Neural crest cell (in vitro differentiated cells): Measurements from ENCODE around the gene POMGNT2. TPM values are rescaled to one million over a fixed set of nuclear protein-coding genes. Genes with fewer than 3 reads are reported as not detected.

Experiments
- DNase-seq: peaks from one replicate; pipeline ENCODE4 v3.0.0; 2021; ENCODE audit warnings: low read depth, mixed read lengths, low spot score
- H3K27ac Mint-ChIP-seq: one replicate; pipeline ENCODE4 v1.8.0; 2021; ENCODE audit warnings: mild to moderate bottlenecking, mixed read lengths; ENCODE audit not compliant: unreplicated experiment
- H3K27me3 Mint-ChIP-seq: 2 replicates; pipeline ENCODE4 v1.8.0; 2021; ENCODE audit warnings: low read depth, mild to moderate bottlenecking, mixed read lengths
- H3K36me3 Mint-ChIP-seq: 2 replicates; pipeline ENCODE4 v1.8.0; 2021; ENCODE audit warnings: low read depth, mild to moderate bottlenecking, mixed read lengths
- H3K4me1 Mint-ChIP-seq: 2 replicates; pipeline ENCODE4 v1.8.0; 2021; ENCODE audit warnings: mixed read lengths
- H3K4me3 Mint-ChIP-seq: one replicate; pipeline ENCODE4 v1.8.0; 2021; ENCODE audit warnings: mild to moderate bottlenecking, mixed read lengths
- H3K9me3 Mint-ChIP-seq: 2 replicates; pipeline ENCODE4 v1.8.0; 2021; ENCODE audit warnings: mixed read lengths
- total RNA-seq: library from RNA; stranded (reverse); gene quantifications from 2 replicates; pipeline ENCODE4 v1.2.1, GENCODE V29; 2021
- TF ChIP-seq, protein P1 (sequence below): fragments of 200-600 bp; sonication (generic); conservative IDR thresholded peaks from 2 replicates; pipeline ENCODE4 v1.5.0; 2021; ENCODE audit warnings: antibody characterized with exemption, mild to moderate bottlenecking

POMGNT2 gene
- total RNA-seq, 1 donor from 2014 or later = 20.4 TPM

DNA sequence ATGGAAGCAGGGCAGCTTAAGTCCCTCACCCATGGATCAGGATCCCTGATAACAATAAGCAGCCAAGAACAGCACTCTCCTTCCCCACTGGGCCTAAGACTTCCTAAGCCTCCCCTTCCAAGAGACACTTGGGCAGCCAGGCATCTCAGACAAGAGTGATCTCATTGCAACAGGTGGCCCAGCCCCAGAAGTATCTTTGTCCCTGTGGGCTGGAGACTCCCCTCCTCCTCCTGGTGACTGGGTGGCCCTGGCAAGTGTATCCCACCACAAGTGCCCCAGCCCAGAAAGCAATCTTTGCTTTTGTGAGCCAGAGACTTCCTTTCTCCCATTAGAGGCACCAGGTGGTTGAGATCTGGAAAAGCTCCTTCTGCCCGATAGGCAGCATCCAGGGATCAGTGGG, 40.7 kb upstream of the POMGNT2 start:
- Mint-ChIP-seq H3K27ac (no peak overlapping the region), H3K4me3 (no peak overlapping the region), H3K27me3 (no peaks in the 10 kb centered on the region), H3K9me3 (peaks cover 4% of the 10 kb centered on the region), H3K36me3 (no peaks in the 10 kb centered on the region), H3K4me1 (peaks cover 8% of the 10 kb centered on the region)
- DNase-seq = no peak
- TF ChIP-seq, protein P1, sequence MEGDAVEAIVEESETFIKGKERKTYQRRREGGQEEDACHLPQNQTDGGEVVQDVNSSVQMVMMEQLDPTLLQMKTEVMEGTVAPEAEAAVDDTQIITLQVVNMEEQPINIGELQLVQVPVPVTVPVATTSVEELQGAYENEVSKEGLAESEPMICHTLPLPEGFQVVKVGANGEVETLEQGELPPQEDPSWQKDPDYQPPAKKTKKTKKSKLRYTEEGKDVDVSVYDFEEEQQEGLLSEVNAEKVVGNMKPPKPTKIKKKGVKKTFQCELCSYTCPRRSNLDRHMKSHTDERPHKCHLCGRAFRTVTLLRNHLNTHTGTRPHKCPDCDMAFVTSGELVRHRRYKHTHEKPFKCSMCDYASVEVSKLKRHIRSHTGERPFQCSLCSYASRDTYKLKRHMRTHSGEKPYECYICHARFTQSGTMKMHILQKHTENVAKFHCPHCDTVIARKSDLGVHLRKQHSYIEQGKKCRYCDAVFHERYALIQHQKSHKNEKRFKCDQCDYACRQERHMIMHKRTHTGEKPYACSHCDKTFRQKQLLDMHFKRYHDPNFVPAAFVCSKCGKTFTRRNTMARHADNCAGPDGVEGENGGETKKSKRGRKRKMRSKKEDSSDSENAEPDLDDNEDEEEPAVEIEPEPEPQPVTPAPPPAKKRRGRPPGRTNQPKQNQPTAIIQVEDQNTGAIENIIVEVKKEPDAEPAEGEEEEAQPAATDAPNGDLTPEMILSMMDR = no peak

DNA sequence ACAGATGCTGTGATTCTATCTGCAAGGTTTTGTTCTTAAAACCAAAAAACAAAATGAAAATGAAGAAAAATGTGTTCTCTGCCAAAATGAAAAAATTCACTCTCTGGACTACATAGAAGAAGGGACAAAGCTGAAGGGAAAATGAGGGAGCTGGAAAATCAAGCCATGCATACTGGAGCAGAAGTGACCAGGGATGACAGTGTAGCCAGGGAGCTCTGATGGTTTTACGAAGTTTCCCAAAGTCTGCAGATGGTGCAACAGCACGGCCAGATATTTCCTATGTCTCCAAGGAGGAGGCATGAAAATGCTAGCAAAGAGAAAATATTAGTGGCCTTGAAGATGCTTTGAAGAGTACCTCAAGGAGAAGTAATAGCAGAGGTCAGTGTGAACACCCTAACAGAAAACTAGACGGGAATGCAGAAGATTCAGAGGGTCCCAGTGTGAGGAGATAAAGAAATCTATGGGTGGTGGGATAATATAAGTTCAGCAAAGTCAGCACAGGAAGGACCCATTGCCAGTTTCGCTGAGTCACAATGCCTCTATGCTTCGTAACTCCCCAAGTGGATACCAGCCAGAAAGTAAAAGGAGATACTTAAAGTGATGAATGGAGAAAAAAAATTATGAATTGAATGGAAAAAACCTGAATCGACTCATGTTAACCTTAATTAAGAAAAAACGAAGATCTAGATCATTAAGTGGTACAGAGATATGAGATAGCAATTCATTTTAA, 39.0 kb upstream of the POMGNT2 start:
- H3K27ac Mint-ChIP-seq = no peak overlapping the region
- peaks cover 8% of the 10 kb centered on the region for H3K4me1 Mint-ChIP-seq
- no peak for DNase-seq
- TF ChIP-seq, protein P1 = no peak
- H3K36me3 Mint-ChIP-seq = no peaks in the 10 kb centered on the region
- no peaks in the 10 kb centered on the region for H3K27me3 Mint-ChIP-seq
- peaks cover 4% of the 10 kb centered on the region for H3K9me3 Mint-ChIP-seq
- no peak overlapping the region for H3K4me3 Mint-ChIP-seq

DNA sequence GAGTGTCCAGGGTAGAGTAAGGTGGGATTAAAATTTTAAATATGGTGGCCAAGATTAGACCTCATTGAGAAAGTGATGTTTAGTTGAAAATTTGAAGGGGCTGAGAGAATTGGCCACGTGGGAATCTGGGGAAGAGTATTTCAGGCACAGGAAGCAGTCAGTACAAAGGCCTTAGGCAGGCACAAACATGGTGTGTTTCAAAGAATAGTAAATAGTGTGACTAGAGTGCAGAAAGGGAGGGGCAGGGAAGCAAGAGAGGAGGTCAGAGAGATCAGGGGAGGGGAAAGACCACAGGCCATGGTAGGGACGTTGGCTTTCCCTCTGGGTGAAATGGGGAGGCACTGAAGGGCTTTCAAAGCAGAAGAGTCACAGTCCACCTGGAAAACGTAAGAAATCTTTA, 36.6 kb upstream of the POMGNT2 start:
- DNase-seq = no peak
- no peak overlapping the region for H3K27ac Mint-ChIP-seq
- H3K4me1 Mint-ChIP-seq = peaks cover 8% of the 10 kb centered on the region
- TF ChIP-seq, protein P1 = no peak
- H3K9me3 Mint-ChIP-seq = peaks cover 2% of the 10 kb centered on the region
- no peaks in the 10 kb centered on the region for H3K27me3 Mint-ChIP-seq
- H3K4me3 Mint-ChIP-seq = no peak overlapping the region
- H3K36me3 Mint-ChIP-seq = no peaks in the 10 kb centered on the region

DNA sequence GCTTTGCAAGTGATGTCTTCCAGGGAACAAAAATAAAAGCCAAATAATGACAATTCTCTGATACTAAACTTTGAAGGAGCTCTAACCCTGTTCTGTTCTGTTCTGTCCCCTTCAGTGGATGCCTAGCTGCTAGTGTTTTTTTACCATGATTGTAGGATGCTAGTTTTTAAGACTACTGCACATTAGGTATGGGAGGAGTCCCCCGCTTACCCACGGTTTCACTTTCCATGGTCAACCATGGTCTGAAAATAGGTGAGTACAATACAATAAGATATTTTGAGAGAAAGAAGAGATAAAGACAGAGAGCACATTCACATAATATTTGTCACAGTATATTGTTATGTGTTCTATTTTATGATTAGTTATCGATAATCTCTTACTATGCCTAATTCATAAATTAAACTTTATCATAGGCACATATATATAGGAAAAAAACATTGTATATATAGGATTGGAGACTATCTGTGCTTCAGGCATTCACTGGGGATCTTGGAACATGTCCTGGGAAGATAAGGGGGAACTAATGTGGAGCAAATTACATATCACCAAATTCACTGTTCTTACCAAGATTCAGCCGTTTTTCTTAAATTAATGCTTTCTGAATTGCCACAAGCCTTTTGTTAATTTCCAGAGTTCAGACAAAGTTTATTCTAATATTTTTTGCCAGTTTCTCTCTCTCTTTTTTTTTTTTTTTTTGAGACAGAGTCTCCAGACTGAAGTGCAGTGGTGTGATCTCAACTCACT, 32.8 kb upstream of the POMGNT2 start:
- DNase-seq = no peak
- TF ChIP-seq, protein P1 = no peak
- H3K4me3 Mint-ChIP-seq = no peak overlapping the region
- H3K27me3 Mint-ChIP-seq = no peaks in the 10 kb centered on the region
- peaks cover 8% of the 10 kb centered on the region for H3K4me1 Mint-ChIP-seq
- no peaks in the 10 kb centered on the region for H3K36me3 Mint-ChIP-seq
- H3K9me3 Mint-ChIP-seq = peaks cover 4% of the 10 kb centered on the region
- H3K27ac Mint-ChIP-seq = no peak overlapping the region

DNA sequence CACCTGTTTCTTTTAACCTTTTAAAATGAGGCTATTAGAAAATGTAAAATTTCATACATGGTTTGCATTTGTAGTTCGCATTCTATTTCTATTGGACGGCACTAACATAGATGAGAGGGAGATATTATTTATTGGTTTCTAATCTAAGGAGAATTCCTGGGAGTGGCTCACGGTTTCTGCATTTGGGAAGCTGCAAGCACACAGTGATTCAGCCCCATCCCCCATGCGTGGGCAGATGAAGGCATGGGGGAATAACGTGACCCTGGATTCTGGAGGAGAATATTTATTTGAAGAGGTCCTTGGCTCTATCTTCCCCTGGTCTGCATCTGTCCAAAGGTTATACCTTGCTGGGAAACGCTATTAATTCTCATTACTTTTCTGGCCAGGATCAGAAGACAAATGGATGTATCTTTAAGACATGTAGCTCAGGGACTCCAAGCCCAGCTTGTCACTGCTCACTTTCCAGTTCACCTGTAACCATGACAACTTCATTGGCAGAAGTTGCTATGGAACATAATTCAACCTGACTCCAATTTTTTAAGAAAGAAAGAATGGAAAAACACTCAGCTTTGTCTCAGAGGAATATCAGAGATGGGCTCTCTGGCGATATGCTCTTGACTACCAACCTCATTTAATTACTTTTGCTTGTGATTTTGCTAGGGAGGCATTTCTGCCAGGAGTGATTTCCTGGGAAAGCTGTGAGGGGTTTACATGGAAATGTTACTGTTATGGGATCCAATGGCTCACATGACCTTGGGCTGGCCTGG, 27.2 kb upstream of the POMGNT2 start:
- Mint-ChIP-seq H3K27ac (no peak overlapping the region), H3K36me3 (no peaks in the 10 kb centered on the region)

More for the DNA sequence above, 27.2 kb upstream of the POMGNT2 start:
- Mint-ChIP-seq H3K27me3 (no peaks in the 10 kb centered on the region), H3K4me1 (no peaks in the 10 kb centered on the region), H3K4me3 (no peak overlapping the region), H3K9me3 (peaks cover 4% of the 10 kb centered on the region)
- DNase-seq = no peak
- TF ChIP-seq, protein P1 = no peak
